ENCODE data around the gene PPP4R1.
"Not testable (repeated sequence)": the region's sequence is repeated elsewhere in the genome, so short reads cannot be mapped to it uniquely, and the experiment has no call there.

Gene PPP4R1

GRCh38 chr18:9631814-9632496, 17.6 kb upstream of the PPP4R1 start:
- no peak for DNase-seq (ENCODE audit: low read depth in 3 of 3, low spot score in 1 of 3)

GRCh38 chr18:9630444-9630843, 16.1 kb upstream of the PPP4R1 start:
- no peak for DNase-seq (ENCODE audit: low read depth in 3 of 3, low spot score in 1 of 3)

- no peak for DNase-seq (ENCODE audit: low read depth in 3 of 3, low spot score in 1 of 3)
Observed at GRCh38 chr18:9629709-9630108, 15.3 kb upstream of the PPP4R1 start.

- no peak for DNase-seq (ENCODE audit: low read depth in 3 of 3, low spot score in 1 of 3)
Observed at GRCh38 chr18:9628984-9629383, 14.6 kb upstream of the PPP4R1 start.

- no peak for DNase-seq (ENCODE audit: low read depth in 3 of 3, low spot score in 1 of 3)
Observed at GRCh38 chr18:9627642-9628041, 13.3 kb upstream of the PPP4R1 start.

- no peak for DNase-seq (ENCODE audit: low read depth in 3 of 3, low spot score in 1 of 3)
Observed at GRCh38 chr18:9619990-9620389, 5.6 kb upstream of the PPP4R1 start.

- DNase-seq (ENCODE audit: low read depth in 3 of 3, low spot score in 1 of 3): no peak
Observed at GRCh38 chr18:9619545-9619944, 5.2 kb upstream of the PPP4R1 start.

GRCh38 chr18:9619056-9619455, 4.7 kb upstream of the PPP4R1 start:
- no peak for DNase-seq (ENCODE audit: low read depth in 3 of 3, low spot score in 1 of 3)

- DNase-seq (ENCODE audit: low read depth in 3 of 3, low spot score in 1 of 3): no peak
Observed at GRCh38 chr18:9617006-9617542, 2.7 kb upstream of the PPP4R1 start.

GRCh38 chr18:9616049-9616448, 1.7 kb upstream of the PPP4R1 start:
- DNase-seq (ENCODE audit: low read depth in 3 of 3, low spot score in 1 of 3): no peak

- no peak for DNase-seq (ENCODE audit: low read depth in 3 of 3, low spot score in 1 of 3)
Observed at GRCh38 chr18:9615280-9615797, 980 bp upstream of the PPP4R1 start.

- peak in 1 of 3 donors; percentile 16 for DNase-seq (ENCODE audit: low read depth in 3 of 3, low spot score in 1 of 3)
Observed at GRCh38 chr18:9613550-9614400, 584 bp downstream of the PPP4R1 start.

- DNase-seq (ENCODE audit: low read depth in 3 of 3, low spot score in 1 of 3): no peak
Observed at GRCh38 chr18:9612977-9613376, 1.4 kb downstream of the PPP4R1 start.

- DNase-seq (ENCODE audit: low read depth in 3 of 3, low spot score in 1 of 3): peak in 2 of 3 donors; percentile 9 to 19
Observed at GRCh38 chr18:9612215-9612830, 2.0 kb downstream of the PPP4R1 start.

- DNase-seq (ENCODE audit: low read depth in 3 of 3, low spot score in 1 of 3): no peak
Observed at GRCh38 chr18:9609190-9609589, 5.2 kb downstream of the PPP4R1 start.

- no peak for DNase-seq (ENCODE audit: low read depth in 3 of 3, low spot score in 1 of 3)
Observed at GRCh38 chr18:9608728-9609127, 5.6 kb downstream of the PPP4R1 start.

GRCh38 chr18:9608298-9608697, 6.1 kb downstream of the PPP4R1 start:
- no peak for DNase-seq (ENCODE audit: low read depth in 3 of 3, low spot score in 1 of 3)

- DNase-seq (ENCODE audit: low read depth in 3 of 3, low spot score in 1 of 3): not testable (repeated sequence)
Observed at GRCh38 chr18:9607111-9607510, 7.2 kb downstream of the PPP4R1 start.

- DNase-seq (ENCODE audit: low read depth in 3 of 3, low spot score in 1 of 3): no peak
Observed at GRCh38 chr18:9606039-9606438, 8.3 kb downstream of the PPP4R1 start.

GRCh38 chr18:9604348-9604747, 10.0 kb downstream of the PPP4R1 start:
- DNase-seq (ENCODE audit: low read depth in 3 of 3, low spot score in 1 of 3): no peak

GRCh38 chr18:9599328-9599727, 15.0 kb downstream of the PPP4R1 start:
- no peak for DNase-seq (ENCODE audit: low read depth in 3 of 3, low spot score in 1 of 3)

- no peak for DNase-seq (ENCODE audit: low read depth in 3 of 3, low spot score in 1 of 3)
Observed at GRCh38 chr18:9597609-9598008, 16.8 kb downstream of the PPP4R1 start.

All from stimulated activated CD4-positive, alpha-beta T cell treated with anti-CD3 and anti-CD28 coated beads, TNF-alpha, amount 100 ng/mL, for 1 hour (primary cell).